ENCODE measurements around the gene CD200R1. TPM values are rescaled to one million over a fixed set of nuclear protein-coding genes. Genes with fewer than 3 reads are reported as not detected.

Gene CD200R1
- total and polyA plus RNA-seq, 7 donors: 0.06 to 0.79 (median 0.50) TPM

- H3K4me3 ChIP-seq: peak within 1 kb of the TSS; percentile 86
- H3K27ac ChIP-seq: peak within 1 kb of the TSS; percentile 94
- peaks cover 13% of the 10 kb centered on the region for H3K4me1 ChIP-seq
- peaks cover 0 to 6% of the 10 kb centered on the region in 2 donors for H3K36me3 ChIP-seq (ENCODE audit: insufficient read depth in 1 of 2, low read depth in 1 of 2)
- intact Hi-C loops (cut with DNase I): no loop called here
- DNase-seq (peak; percentile 92 to 94), ATAC-seq (peak; percentile 97 to 99 (median 98))
- TF ChIP-seq CTCF (IDR thresholded peaks at IDR 0.05): no peak
- no peaks in the 10 kb centered on the region for H3K27me3 ChIP-seq (ENCODE audit: insufficient read depth in 3 of 3, low read length in 2 of 3)
- WGBS, 3 donors: 1 to 2% (median 2%) methylated on average over 64 to 70 of the region's 70 CpGs
- no peaks in the 10 kb centered on the region for H3K9me3 ChIP-seq
These were observed 16.0 kb upstream of the CD200R1 start, which contains the start of gene GTPBP8 for GRCh38 chr3:112990672-112991602. TSS of gene GTPBP8 (plus strand) at chr3:112990984. CDS start at chr3:112991000, 16 bp downstream.

GRCh38 chr3:112987710-112988334 is 12.9 kb upstream of the CD200R1 start:
- no peak for TF ChIP-seq CTCF (IDR thresholded peaks at IDR 0.05)

DNA sequence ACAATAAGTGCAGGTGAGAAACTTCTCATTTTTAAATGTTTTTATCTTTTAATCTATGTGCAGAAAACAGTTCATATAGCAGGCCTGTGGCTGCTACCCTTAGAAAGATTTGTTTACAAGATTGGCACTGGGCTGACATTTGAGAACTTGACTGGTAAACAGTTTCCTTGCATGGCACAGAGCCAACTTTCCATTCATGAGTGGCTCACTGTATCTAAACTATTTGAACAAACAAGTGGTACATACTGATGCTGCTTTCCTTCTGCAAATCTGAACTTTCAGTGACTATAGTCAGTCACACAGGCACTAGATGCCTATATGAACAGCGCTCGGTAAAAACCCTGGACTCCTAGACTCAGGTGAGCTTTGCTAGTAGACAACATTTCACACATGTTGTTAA is 9.6 kb upstream of the CD200R1 start:
- TF ChIP-seq CTCF (IDR thresholded peaks at IDR 0.05): no peak
- Histone ChIP-seq H3K9me3 (no peaks in the 10 kb centered on the region), H3K4me3 (no peak overlapping the region), H3K27me3 (ENCODE audit: insufficient read depth in 3 of 3, low read length in 2 of 3) (no peaks in the 10 kb centered on the region), H3K4me1 (peaks cover 9% of the 10 kb centered on the region), H3K36me3 (ENCODE audit: insufficient read depth in 1 of 2, low read depth in 1 of 2) (no peaks in the 10 kb centered on the region), H3K27ac (no peak overlapping the region)
- DNase-seq: no peak
- intact Hi-C loops (cut with DNase I): loop anchor here in 1 of 2 donors (5.0 to 10.0 kb wide), 2 partner anchors 342 to 420 kb away; partner anchors contain the start of genes ATG3, CCDC80 and SLC35A5
- ATAC-seq: peak in 1 of 4 donors; percentile 67
- 65 to 82% (median 74%) methylated on average over 2 of the region's 2 CpGs for WGBS, 3 donors

More at GRCh38 chr3:112987710-112988334, 12.9 kb upstream of the CD200R1 start:
- 89% methylated on average over 9 of the region's 9 CpGs for WGBS, 3 donors
- DNase-seq (no peak), ATAC-seq (no peak)
- Histone ChIP-seq H3K4me1 (peaks cover 21% of the 10 kb centered on the region), H3K27ac (no peak overlapping the region), H3K9me3 (no peaks in the 10 kb centered on the region), H3K36me3 (ENCODE audit: insufficient read depth in 1 of 2, low read depth in 1 of 2) (no peaks in the 10 kb centered on the region), H3K4me3 (no peak overlapping the region), H3K27me3 (ENCODE audit: insufficient read depth in 3 of 3, low read length in 2 of 3) (no peaks in the 10 kb centered on the region)
- intact Hi-C loops (cut with DNase I): loop anchor here in 1 of 2 donors (10.0 kb wide), 1 partner anchor 423 kb away; the partner anchor contains the start of genes ATG3 and SLC35A5

DNA sequence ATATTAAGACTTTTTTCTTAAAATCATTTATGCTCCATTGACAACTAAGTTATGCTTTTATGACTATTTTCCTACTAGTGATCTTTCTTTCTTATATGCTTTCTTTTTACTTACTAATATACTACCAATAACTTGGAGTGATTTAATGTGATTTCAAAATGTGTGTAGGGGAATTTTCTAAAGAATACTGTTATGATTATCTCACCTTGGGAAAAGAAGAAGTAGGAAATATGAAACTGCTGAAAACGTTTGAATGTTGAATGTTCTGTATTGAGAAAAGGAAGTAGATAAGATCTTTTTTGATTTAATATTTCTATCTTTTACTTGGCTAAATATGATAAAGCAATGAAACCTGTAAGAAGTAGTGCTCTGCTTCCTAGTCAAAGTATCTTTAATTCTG is 7.8 kb upstream of the CD200R1 start:
- no peak for TF ChIP-seq CTCF (IDR thresholded peaks at IDR 0.05)
- 33 to 40% (median 33%) methylated on average over 1 of the region's 1 CpG for WGBS, 3 donors
- H3K9me3 ChIP-seq: no peaks in the 10 kb centered on the region
- intact Hi-C loops (cut with DNase I): loop anchor here in 1 of 2 donors (5.0 to 10.0 kb wide), 2 partner anchors 340 to 418 kb away; partner anchors contain the start of genes ATG3, CCDC80 and SLC35A5
- no peaks in the 10 kb centered on the region for H3K36me3 ChIP-seq (ENCODE audit: insufficient read depth in 1 of 2, low read depth in 1 of 2)
- ATAC-seq (no peak), DNase-seq (no peak)
- H3K4me3 ChIP-seq: no peak overlapping the region
- no peak overlapping the region for H3K27ac ChIP-seq
- H3K4me1 ChIP-seq: peaks cover 9% of the 10 kb centered on the region
- H3K27me3 ChIP-seq (ENCODE audit: insufficient read depth in 3 of 3, low read length in 2 of 3): no peaks in the 10 kb centered on the region

Data from psoas muscle (tissue), 8 donors.